Measurements from ENCODE around the gene MACROD1.

- TF ChIP-seq POLR2A (IDR thresholded peaks at IDR 0.05) (no peak), CTCF (IDR thresholded peaks at IDR 0.05) (no peak)
Measured at GRCh38 chr11:64135711-64136110, 30.2 kb downstream of the MACROD1 start.
